Thoracic aorta (tissue), 2 donors: ENCODE results near the gene DDI1. TPM values are rescaled to one million over a fixed set of nuclear protein-coding genes. Genes with fewer than 3 reads are reported as not detected.

Source experiments
- ATAC-seq: fragments of 150-250 bp; one replicate; pipeline ENCODE4 v1.8.0; 2017; ENCODE audit warnings: low read depth; ENCODE audit not compliant: insufficient number of reproducible peaks, low FRiP score
- DNase-seq: peaks from one replicate; pipeline ENCODE4 v3.0.0-alpha.2; 2020; ENCODE audit warnings: low spot score
- H3K27ac ChIP-seq, 2 donors: fragments of 200-600 bp; sonication (generic); 1 replicate in 1 of 2; 2 replicates in 1 of 2; pipeline ENCODE4 v1.5.1; 2016; ENCODE audit warnings: mild to moderate bottlenecking in 2 of 2, moderate library complexity in 2 of 2
- H3K27me3 ChIP-seq: fragments of 200-600 bp; sonication (generic); replicated peaks from 2 replicates; pipeline ENCODE4 v1.6.0; 2016; ENCODE audit warnings: mild to moderate bottlenecking; ENCODE audit not compliant: insufficient read depth
- H3K36me3 ChIP-seq: fragments of 200-600 bp; sonication (generic); one replicate; pipeline ENCODE4 v1.5.1; 2016
- H3K4me1 ChIP-seq, 2 donors: fragments of 200-600 bp; sonication (generic); 1 replicate in 1 of 2; 2 replicates in 1 of 2; pipeline versions ENCODE4 v1.5.1 to v1.6.0; 2016; ENCODE audit warnings: low read depth in 2 of 2, mild to moderate bottlenecking in 1 of 2; ENCODE audit not compliant: control insufficient read depth in 1 of 2
- H3K4me3 ChIP-seq: fragments of 200-600 bp; sonication (generic); 2 replicates; pipeline ENCODE4 v1.5.1; 2016; ENCODE audit warnings: mild to moderate bottlenecking
- H3K9me3 ChIP-seq: fragments of 200-600 bp; sonication (generic); 2 replicates; pipeline ENCODE4 v1.5.1; 2016
- CTCF ChIP-seq: fragments of 200-600 bp; sonication (generic); IDR thresholded peaks from one replicate; pipeline ENCODE4 v1.5.1; 2019; ENCODE audit warnings: antibody characterized with exemption
- total RNA-seq, 2 donors: library from RNA; depleted of rRNA; stranded (reverse); fragments of >200 nt; gene quantifications; one replicate each; pipeline versions ENCODE4 v1.1.0 to v1.2.3, GENCODE V29; 2016

Gene DDI1
- total RNA-seq, 2 donors from 2014 or later: not detected

- no peak for TF ChIP-seq CTCF
- Histone ChIP-seq H3K4me1 (peaks cover 7 to 17% of the 10 kb centered on the region in 2 donors), H3K4me3 (no peak overlapping the region), H3K36me3 (no peaks in the 10 kb centered on the region), H3K27me3 (no peaks in the 10 kb centered on the region), H3K9me3 (no peaks in the 10 kb centered on the region), H3K27ac (no peak overlapping the region)
- DNase-seq: no peak
- ATAC-seq: no peak
Measured at GRCh38 chr11:103994518-103994917, 41.9 kb upstream of the DDI1 start.

DNA sequence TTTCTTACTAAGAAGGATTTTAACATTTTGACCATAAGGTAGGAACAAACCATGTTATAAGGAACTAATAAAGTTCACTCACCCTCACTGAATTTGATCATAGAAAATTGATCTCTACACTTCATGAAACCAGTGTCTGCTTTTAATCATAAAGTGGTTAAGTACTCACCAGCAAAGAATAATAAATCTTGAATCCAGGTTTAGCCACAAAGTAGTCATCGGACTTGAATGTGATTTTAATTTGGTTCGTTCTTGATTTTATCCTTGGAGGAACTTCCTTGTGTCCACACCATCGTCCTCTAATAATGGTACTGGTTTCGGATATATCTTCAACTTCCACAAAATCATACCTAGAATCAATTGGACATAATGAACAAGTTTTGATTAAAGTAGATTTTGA is 40.5 kb upstream of the DDI1 start:
- Histone ChIP-seq H3K4me3 (no peak overlapping the region), H3K36me3 (no peaks in the 10 kb centered on the region), H3K27ac (no peak overlapping the region), H3K27me3 (no peaks in the 10 kb centered on the region), H3K9me3 (no peaks in the 10 kb centered on the region), H3K4me1 (peaks cover 7 to 17% of the 10 kb centered on the region in 2 donors)
- ATAC-seq (no peak), DNase-seq (no peak)
- TF ChIP-seq CTCF: no peak

GRCh38 chr11:103997082-103997481 is 39.4 kb upstream of the DDI1 start:
- DNase-seq (no peak), ATAC-seq (no peak)
- H3K36me3 ChIP-seq: no peaks in the 10 kb centered on the region
- no peak overlapping the region for H3K27ac ChIP-seq
- no peak overlapping the region for H3K4me3 ChIP-seq
- TF ChIP-seq CTCF: no peak
- peaks cover 7 to 17% of the 10 kb centered on the region in 2 donors for H3K4me1 ChIP-seq
- no peaks in the 10 kb centered on the region for H3K9me3 ChIP-seq
- H3K27me3 ChIP-seq: no peaks in the 10 kb centered on the region

DNA sequence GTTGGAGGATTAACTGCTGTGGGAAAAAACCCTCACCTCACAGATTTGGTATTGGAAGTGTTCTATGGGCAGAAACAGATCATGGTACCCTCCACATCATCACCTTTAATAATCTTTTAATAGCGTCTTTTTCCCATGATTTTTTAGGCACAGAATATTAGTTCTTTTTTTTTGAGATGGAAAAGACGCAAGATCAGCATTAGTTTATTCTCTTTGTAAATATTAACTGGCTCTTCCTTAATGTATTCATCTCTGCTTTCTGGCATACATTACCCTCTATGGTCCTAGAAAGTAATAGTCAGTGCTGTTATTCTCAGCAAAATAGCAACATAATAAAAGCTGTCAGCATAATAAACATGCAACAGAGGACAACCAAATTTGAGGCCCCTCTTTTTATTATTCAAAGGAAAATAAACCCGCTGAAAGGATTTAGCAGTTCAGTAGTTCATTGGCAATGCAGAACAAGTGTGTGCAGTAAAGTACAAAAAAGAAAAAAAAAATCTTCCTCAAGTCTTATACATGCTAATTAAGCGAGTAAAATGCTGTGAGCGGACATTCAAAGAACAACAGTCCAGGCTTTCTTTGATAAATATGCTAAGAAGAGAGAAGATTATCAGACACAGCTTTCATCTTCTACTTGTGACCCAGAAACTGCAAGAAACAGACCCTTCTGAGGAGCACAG is 37.5 kb upstream of the DDI1 start:
- Histone ChIP-seq H3K27me3 (no peaks in the 10 kb centered on the region), H3K27ac (no peak overlapping the region), H3K4me1 (peaks cover 7 to 15% of the 10 kb centered on the region in 2 donors), H3K4me3 (no peak overlapping the region), H3K36me3 (no peaks in the 10 kb centered on the region), H3K9me3 (no peaks in the 10 kb centered on the region)
- TF ChIP-seq CTCF: no peak
- ATAC-seq (no peak), DNase-seq (no peak)

GRCh38 chr11:104000798-104001197 is 35.6 kb upstream of the DDI1 start:
- Histone ChIP-seq H3K4me1 (peaks cover 0 to 4% of the 10 kb centered on the region in 2 donors), H3K27ac (no peak overlapping the region), H3K27me3 (no peaks in the 10 kb centered on the region), H3K9me3 (no peaks in the 10 kb centered on the region), H3K4me3 (no peak overlapping the region), H3K36me3 (no peaks in the 10 kb centered on the region)
- no peak for DNase-seq
- TF ChIP-seq CTCF: no peak
- ATAC-seq: no peak
